Measurements from ENCODE around the gene SNX2. TPM values are rescaled to one million over a fixed set of nuclear protein-coding genes. Genes with fewer than 3 reads are reported as not detected.

Gene SNX2
- total and polyA plus RNA-seq, 2 donors (not counting 1 experiment from before 2014, with no cell fraction given), result 107 to 266 TPM

- no peak overlapping the region for H3K4me3 ChIP-seq (ENCODE audit: control extremely low read depth in 1 of 5, extremely low read depth in 1 of 5, insufficient read depth in 1 of 5, low read depth in 2 of 5, low read length in 4 of 5)
- H3K4me2 ChIP-seq (replicated peaks; ENCODE audit: low read depth, low read length, poor library complexity, severe bottlenecking), result no peak overlapping the region
- no peak overlapping the region for H3K27ac ChIP-seq (ENCODE audit: low read length in 2 of 2)
- no peaks in the 10 kb centered on the region for H3K9me3 ChIP-seq (ENCODE audit: control extremely low read depth in 1 of 3, control insufficient read depth in 2 of 3, insufficient read depth in 1 of 3, low read length in 2 of 3)
- no peak for ATAC-seq (ENCODE audit: low read depth)
- POLR2A ChIA-PET, result no interaction called here
- Mint-ChIP-seq H3K4me1 (peaks cover 4% of the 10 kb centered on the region), H3K4me3 (no peak overlapping the region), H3K27me3 (no peaks in the 10 kb centered on the region), H3K27ac (no peak overlapping the region), H3K9me3 (ENCODE audit: insufficient read depth) (no peaks in the 10 kb centered on the region)
- DNase-seq, result no peak
- H4K20me1 ChIP-seq (ENCODE audit: control insufficient read depth, insufficient read depth, low read length, poor library complexity, severe bottlenecking), result peaks cover 48% of the 10 kb centered on the region
- H2AFZ ChIP-seq (ENCODE audit: insufficient read depth, low read depth, low read length, poor library complexity, severe bottlenecking), result no peak overlapping the region
- WGBS (ENCODE audit: insufficient coverage), result no CpG with 5 or more reads among the region's 3 CpGs
- peaks cover 12% of the 10 kb centered on the region for H3K79me2 ChIP-seq (ENCODE audit: control insufficient read depth, insufficient read depth, low read length)
- intact Hi-C loops (cut with micrococcal nuclease), result loop anchor here (5.0 kb wide), 1 partner anchor 33 kb away; no protein-coding TSS in a partner anchor
- TF ChIP-seq EZH2 (IDR thresholded peaks at IDR 0.05; ENCODE audit: borderline replicate concordance, insufficient read depth, low read depth, low read length, poor library complexity, severe bottlenecking) (no peak), CTCF (IDR thresholded peaks at IDR 0.05) (no peak)
- no peaks in the 10 kb centered on the region for H3K27me3 ChIP-seq (replicated peaks in 1 of 4; ENCODE audit: control extremely low read depth in 1 of 4, control insufficient read depth in 3 of 4, insufficient read depth in 4 of 4, low read length in 3 of 4)
- H3K9ac ChIP-seq (ENCODE audit: low read length), result no peak overlapping the region
- H3K36me3 ChIP-seq (replicated peaks in 1 of 2; ENCODE audit: control extremely low read depth in 1 of 2, control insufficient read depth in 1 of 2, extremely low read depth in 1 of 2, insufficient read depth in 2 of 2, low read length in 1 of 2), result peaks cover 19 to 72% of the 10 kb centered on the region in 2 experiments
- H3K4me1 ChIP-seq (ENCODE audit: control insufficient read depth in 2 of 2, insufficient read depth in 2 of 2, low read length in 2 of 2), result no peaks in the 10 kb centered on the region
- CTCF ChIA-PET, result interaction anchor here (0.7 kb wide), 1 partner anchor 1347 kb away, joined by 3 read pairs; no protein-coding TSS in a partner anchor
These were observed 40.4 kb downstream of the SNX2 start for GRCh38 chr5:122815218-122815767.

DNA sequence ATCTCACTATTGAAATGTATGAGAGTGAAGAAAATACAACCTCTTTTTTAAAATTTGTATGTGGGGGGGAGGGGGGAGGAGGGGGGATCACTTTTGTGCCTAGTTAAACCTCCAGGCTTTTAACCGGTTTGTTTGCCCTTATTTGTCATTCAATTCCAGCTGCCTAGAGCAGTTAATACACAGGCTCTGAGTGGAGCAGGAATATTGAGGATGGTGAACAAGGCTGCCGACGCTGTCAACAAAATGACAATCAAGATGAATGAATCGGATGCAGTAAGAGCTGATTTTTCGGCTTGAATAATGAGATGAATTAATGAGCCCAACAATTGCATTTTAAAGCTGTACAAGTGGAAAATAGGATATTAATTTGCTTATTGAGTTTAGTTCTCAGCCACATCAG, 41.9 kb downstream of the SNX2 start:
- ChIA-PET POLR2A (no interaction called here), CTCF (interaction anchor here (1.3 to 1.6 kb wide), 2 partner anchors 8 to 301 kb away, joined by 3 to 4 read pairs; no protein-coding TSS in a partner anchor)
- Histone ChIP-seq H3K36me3 (replicated peaks in 1 of 2; ENCODE audit: control extremely low read depth in 1 of 2, control insufficient read depth in 1 of 2, extremely low read depth in 1 of 2, insufficient read depth in 2 of 2, low read length in 1 of 2) (peaks cover 15 to 73% of the 10 kb centered on the region in 2 experiments), H3K27me3 (replicated peaks in 1 of 4; ENCODE audit: control extremely low read depth in 1 of 4, control insufficient read depth in 3 of 4, insufficient read depth in 4 of 4, low read length in 3 of 4) (no peaks in the 10 kb centered on the region), H3K4me1 (ENCODE audit: control insufficient read depth in 2 of 2, insufficient read depth in 2 of 2, low read length in 2 of 2) (no peaks in the 10 kb centered on the region), H3K4me3 (ENCODE audit: control extremely low read depth in 1 of 5, extremely low read depth in 1 of 5, insufficient read depth in 1 of 5, low read depth in 2 of 5, low read length in 4 of 5) (no peak overlapping the region), H4K20me1 (ENCODE audit: control insufficient read depth, insufficient read depth, low read length, poor library complexity, severe bottlenecking) (peaks cover 46% of the 10 kb centered on the region), H3K79me2 (ENCODE audit: control insufficient read depth, insufficient read depth, low read length) (peaks cover 9% of the 10 kb centered on the region), H3K27ac (ENCODE audit: low read length in 2 of 2) (peak overlapping the region in 1 of 2 donors; percentile 48), H3K4me2 (replicated peaks; ENCODE audit: low read depth, low read length, poor library complexity, severe bottlenecking) (no peak overlapping the region), H3K9me3 (ENCODE audit: control extremely low read depth in 1 of 3, control insufficient read depth in 2 of 3, insufficient read depth in 1 of 3, low read length in 2 of 3) (no peaks in the 10 kb centered on the region), H2AFZ (ENCODE audit: insufficient read depth, low read depth, low read length, poor library complexity, severe bottlenecking) (no peak overlapping the region), H3K9ac (ENCODE audit: low read length) (no peak overlapping the region)
- Mint-ChIP-seq H3K27me3 (no peaks in the 10 kb centered on the region), H3K4me3 (no peak overlapping the region), H3K4me1 (peaks cover 4% of the 10 kb centered on the region), H3K9me3 (ENCODE audit: insufficient read depth) (no peaks in the 10 kb centered on the region), H3K27ac (peak overlapping the region; percentile 2)
- 100% methylated on average over 3 of the region's 5 CpGs for WGBS (ENCODE audit: insufficient coverage)
- ATAC-seq (ENCODE audit: low read depth), result no peak
- TF ChIP-seq EZH2 (IDR thresholded peaks at IDR 0.05; ENCODE audit: borderline replicate concordance, insufficient read depth, low read depth, low read length, poor library complexity, severe bottlenecking), result no peak
- intact Hi-C loops (cut with micrococcal nuclease), result loop anchor here (5.0 kb wide), 1 partner anchor 34 kb away; no protein-coding TSS in a partner anchor
- no peak for DNase-seq

Measured in B cell (primary cell).